Stimulated activated CD4-positive, alpha-beta T cell treated with anti-CD3 and anti-CD28 coated beads, TNF-alpha, amount 100 ng/mL, for 24 hours (primary cell): ENCODE data around the gene SHC2.

ENCODE experiments used
- DNase-seq, 3 experiments: peaks; one replicate each; pipeline ENCODE4 v3.0.0-alpha.2; 2020; ENCODE audit warnings: low read depth in 3 of 3

The SHC2 gene

GRCh38 chr19:372306-372890 lies 88.4 kb downstream of the SHC2 start:
- no peak for DNase-seq

- DNase-seq, result no peak
Observed at GRCh38 chr19:371501-372168, 89.2 kb downstream of the SHC2 start.

GRCh38 chr19:370641-371330 lies 90.0 kb downstream of the SHC2 start:
- no peak for DNase-seq

- DNase-seq, result no peak
Observed at GRCh38 chr19:369876-370275, 91.0 kb downstream of the SHC2 start.

GRCh38 chr19:369256-369655 lies 91.6 kb downstream of the SHC2 start:
- no peak for DNase-seq

GRCh38 chr19:368630-369024 lies 92.2 kb downstream of the SHC2 start:
- no peak for DNase-seq

- no peak for DNase-seq
Observed at GRCh38 chr19:367963-368629, 92.7 kb downstream of the SHC2 start.

- no peak for DNase-seq
Observed at GRCh38 chr19:367561-367960, 93.3 kb downstream of the SHC2 start.

GRCh38 chr19:366951-367350 lies 93.9 kb downstream of the SHC2 start:
- no peak for DNase-seq
